Fibroblast of skin of back (primary cell): ENCODE measurements around the gene HNF1A. TPM values are rescaled to one million over a fixed set of nuclear protein-coding genes. Genes with fewer than 3 reads are reported as not detected.
A peak's percentile ranks its signal among the peaks of the same experiment; 100 is the strongest.
"Not testable (repeated sequence)": the region's sequence is repeated elsewhere in the genome, so short reads cannot be mapped to it uniquely, and the experiment has no call there.

Experiments used
- DNase-seq: peaks from one replicate; pipeline ENCODE4 v3.0.0-alpha.2; 2013
- polyA plus RNA-seq, 2 experiments: library from polyadenylated mRNA; unstranded; fragments of 120-200 nt; gene quantifications; one replicate each; pipeline ENCODE4 v1.2.1, GENCODE V29; 2013; ENCODE audit not compliant: insufficient read length in 2 of 2

The HNF1A gene, protein sequence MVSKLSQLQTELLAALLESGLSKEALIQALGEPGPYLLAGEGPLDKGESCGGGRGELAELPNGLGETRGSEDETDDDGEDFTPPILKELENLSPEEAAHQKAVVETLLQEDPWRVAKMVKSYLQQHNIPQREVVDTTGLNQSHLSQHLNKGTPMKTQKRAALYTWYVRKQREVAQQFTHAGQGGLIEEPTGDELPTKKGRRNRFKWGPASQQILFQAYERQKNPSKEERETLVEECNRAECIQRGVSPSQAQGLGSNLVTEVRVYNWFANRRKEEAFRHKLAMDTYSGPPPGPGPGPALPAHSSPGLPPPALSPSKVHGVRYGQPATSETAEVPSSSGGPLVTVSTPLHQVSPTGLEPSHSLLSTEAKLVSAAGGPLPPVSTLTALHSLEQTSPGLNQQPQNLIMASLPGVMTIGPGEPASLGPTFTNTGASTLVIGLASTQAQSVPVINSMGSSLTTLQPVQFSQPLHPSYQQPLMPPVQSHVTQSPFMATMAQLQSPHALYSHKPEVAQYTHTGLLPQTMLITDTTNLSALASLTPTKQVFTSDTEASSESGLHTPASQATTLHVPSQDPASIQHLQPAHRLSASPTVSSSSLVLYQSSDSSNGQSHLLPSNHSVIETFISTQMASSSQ
- not detected for polyA plus RNA-seq (2013, experiment 1 of 2; ENCODE audit: insufficient read length)
- not detected for polyA plus RNA-seq (2013, experiment 2 of 2; ENCODE audit: insufficient read length)

DNA sequence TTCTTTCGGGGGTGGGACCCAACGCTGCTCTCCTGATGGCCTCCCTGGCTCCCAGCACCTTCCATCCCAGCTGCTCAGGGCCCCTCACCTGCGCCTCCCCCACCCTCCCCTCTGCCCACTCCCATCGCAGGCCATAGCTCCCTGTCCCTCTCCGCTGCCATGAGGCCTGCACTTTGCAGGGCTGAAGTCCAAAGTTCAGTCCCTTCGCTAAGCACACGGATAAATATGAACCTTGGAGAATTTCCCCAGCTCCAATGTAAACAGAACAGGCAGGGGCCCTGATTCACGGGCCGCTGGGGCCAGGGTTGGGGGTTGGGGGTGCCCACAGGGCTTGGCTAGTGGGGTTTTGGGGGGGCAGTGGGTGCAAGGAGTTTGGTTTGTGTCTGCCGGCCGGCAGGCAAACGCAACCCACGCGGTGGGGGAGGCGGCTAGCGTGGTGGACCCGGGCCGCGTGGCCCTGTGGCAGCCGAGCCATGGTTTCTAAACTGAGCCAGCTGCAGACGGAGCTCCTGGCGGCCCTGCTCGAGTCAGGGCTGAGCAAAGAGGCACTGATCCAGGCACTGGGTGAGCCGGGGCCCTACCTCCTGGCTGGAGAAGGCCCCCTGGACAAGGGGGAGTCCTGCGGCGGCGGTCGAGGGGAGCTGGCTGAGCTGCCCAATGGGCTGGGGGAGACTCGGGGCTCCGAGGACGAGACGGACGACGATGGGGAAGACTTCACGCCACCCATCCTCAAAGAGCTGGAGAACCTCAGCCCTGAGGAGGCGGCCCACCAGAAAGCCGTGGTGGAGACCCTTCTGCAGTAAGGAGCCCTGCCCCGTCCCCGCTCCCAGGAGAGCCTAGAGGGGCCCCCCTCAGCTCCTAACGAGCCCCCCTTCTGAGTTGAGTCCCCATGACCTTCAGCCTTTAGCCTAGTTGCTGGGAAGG, at the start of gene HNF1A:
Gene HNF1A, plus strand, starts transcription at position 248 of the 924 bp plus-strand sequence. Its CDS starts 226 bp downstream, at position 474.
- no peak for DNase-seq

DNA sequence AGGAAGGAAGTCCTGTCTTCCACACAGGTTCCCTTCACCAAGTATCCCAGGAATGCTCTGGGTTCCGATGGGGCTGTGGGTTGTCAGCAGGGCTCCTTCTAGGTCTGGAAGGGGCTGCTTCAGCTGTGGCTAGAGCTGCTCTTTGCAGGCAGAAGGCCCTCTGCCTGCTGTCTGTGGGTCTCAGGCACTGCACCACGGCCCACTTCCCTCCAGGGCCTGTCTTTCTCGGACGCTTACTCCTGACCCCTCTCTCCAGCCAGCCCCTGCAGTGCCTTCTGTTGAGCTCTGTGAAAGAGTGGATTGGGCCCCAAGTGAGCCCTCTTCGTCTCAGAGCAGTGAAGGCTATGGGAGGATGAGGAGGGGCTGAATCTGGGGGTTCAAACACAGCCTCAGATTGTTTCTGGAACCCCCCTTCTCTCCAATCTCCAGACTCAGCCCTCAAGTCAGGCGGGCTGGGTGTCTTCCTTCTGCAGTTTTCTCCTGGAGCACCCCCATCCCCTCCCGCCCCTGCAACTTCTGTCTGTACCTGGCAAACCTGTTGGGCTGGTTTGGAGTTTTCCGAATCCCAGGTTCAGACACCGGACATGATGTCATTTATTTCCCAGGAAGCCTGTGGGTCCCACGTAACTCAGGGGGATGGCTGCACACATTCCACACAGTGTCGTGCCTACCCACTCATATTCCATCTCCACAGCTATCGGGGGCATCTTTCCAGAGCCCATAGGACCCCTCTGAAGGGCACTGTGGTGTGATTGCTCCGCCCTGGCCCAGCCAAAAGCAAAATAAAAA, 49.3 kb upstream of the HNF1A start:
- no peak for DNase-seq

DNA sequence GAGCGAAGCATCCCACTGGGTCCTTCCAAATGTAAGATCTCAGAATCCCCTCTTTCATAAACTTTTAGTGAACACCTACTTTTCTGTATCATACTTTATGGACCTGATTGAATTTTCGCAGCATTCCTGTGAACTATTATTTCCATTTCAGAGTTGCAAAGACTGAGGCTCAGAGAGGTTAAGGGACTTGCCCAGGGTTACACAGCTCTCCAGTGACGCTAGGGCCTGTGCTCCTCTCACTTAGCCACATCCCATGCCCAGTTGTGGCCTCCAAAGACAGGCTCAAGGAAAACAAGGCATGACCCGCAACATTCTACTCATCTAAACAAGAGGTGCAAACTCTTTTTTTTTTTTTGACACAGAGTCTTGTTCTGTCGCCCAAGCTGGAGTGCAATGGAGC, 48.3 kb upstream of the HNF1A start:
- DNase-seq: no peak

DNA sequence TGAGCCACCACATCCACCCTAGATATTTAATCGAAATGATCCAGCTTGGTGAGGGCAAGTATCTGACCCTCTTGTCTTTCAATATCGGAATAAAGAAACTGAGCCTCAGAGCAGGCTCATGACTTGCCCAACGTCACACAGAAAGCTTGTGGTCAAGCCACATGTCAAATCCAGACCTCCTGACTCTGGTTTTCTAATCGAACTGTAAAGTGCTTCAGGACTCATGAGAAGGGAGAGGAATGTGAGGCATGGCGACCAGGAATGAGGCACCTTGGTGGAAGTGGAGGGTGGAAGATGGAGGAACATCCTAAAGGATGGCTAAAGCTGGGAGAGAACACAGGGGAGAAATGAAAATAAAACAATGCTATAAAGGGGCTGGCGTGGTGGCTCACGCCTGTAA, 46.3 kb upstream of the HNF1A start:
- no peak for DNase-seq

DNA sequence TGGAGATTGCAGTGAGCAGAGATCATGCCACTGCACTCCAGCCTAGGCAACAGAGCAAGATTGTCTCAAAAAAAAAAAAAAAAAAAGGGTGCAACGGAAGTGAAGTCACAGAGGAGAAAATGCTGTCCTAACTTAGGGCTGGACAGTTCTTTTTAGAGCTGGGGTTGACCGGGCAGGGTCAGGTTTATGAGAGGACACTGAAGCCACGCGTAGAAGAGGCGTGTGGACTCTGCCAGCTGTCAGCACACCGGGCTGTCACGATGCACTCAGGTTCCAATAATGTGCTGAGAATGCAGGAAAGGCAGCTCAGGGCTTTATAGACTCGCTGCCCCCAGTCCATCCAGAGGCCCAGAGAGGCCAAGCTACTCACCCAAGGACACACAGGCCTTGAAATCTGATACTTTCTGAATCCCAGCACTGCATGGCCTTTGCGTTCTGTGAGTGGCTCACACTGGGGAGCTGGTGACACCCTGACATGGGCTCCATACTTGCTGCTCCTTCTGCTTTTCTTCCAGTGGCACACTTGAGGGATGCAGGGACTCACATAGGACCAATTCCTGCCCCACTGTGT, 45.3 kb upstream of the HNF1A start:
- DNase-seq: no peak

DNA sequence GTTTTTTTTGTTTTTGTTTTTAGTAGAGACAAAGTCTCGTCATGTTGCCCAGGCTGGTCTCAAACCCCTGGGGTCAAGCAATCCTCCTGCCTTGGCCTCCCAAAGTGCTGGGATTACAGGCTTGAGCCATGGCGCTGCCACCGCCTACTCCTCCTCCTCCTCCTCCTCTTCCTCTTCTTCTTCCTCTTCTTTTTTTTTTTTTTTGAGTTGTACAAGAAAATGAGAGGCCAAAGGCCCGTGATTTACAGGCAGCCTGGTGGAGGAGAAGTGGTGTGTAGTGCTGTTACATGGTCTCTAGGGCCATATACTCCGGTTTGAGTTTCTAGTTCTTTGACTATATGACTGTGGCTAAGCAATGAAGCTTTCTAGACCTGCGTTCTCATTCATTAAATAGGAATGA, 44.6 kb upstream of the HNF1A start:
- no peak for DNase-seq

DNA sequence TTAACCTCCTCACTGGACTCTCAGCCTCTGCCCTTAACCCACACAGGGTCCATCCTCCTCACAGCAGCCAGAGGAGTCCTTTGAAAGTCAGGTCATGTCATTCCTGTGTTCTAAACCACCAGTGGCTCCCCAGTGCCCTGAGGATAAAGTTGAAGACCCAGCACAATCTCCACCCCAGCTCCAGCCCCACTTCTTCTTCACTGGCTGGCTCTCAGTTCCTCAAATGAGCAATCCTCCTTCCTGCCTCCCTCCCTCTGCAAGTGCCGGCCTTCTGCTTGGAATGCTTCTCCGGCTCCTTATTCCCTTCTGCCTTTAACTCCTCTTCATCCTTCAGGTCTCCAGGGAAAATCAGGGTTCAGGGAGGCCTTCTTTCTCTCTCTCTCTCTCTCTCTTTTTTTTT, 42.1 kb upstream of the HNF1A start:
- DNase-seq: no peak

DNA sequence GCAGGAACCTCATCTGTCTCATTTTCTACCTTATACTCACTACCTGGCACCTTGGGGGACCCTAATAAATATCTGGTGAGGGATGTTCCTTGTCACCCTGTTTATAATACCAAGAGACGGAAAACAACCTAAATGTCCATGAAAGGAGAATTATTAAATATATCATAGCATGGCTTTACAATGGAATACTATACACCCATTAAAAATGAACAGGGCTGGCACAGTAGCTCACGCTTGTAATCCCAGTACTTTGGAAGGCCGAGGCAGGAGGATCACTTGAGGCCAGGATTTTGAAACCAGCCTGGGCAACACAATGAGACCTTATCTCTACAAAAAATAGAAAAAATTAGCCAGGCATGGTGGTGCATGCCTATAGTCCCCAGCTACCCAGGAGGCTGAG, 39.8 kb upstream of the HNF1A start:
- no peak for DNase-seq

DNA sequence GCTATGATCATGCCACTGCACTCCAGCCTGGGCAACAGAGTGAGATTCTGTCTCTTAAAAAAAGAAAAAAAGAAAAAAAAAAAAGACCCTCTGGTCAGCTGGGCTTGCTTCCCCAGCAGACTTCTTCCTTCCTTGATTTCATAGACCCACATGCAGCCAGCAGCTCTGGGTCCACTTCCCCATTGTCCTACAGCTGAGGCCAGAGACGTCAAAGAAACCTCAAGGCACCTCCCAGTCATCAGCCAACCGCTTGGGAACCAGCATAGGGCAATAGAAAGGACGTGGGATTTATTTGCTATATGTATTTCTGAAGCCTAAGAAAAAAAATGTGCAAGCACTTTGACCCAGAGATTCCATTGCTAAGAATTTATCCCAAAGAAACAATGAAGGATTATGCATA, 38.8 kb upstream of the HNF1A start:
- DNase-seq: no peak

DNA sequence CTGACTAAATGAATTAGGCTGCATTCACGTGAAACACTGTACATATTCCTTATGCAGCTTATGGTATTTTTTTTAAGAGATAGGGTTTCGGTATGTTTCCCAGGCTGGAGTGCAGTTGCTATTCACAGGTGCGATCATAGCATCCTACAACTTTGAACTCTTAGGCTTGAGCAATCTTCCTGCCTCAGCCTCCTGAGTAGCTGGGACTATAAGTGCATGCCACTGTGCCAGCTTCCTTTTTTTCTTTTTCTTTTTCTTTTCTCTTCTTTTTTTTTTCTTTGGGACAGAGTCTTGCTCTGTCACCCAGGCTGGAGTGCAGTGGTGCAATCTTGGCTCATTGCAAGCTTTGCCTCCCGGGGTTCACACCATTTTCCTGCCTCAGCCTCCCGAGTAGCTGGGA, 38.3 kb upstream of the HNF1A start:
- DNase-seq: no peak

DNA sequence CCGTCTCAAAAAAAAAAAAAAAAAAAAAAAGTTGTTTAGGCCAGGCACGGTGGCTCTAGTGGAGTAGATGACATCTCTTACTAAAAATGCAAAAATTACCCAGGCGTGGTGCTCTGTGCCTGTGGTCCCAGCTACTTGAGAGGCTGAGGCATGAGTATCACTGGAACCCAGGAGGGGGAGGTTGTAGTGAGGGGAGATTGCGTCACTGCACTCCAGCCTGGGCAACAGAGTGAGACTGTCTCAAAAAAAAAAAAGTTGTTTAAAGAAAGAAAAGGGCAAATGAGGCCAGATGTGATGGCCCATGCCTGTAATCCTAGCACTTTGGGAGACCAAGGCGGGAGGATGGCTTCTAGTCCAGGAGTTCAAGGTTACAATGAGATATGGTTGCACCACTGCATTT, 37.5 kb upstream of the HNF1A start:
- peak; percentile 38 for DNase-seq

DNA sequence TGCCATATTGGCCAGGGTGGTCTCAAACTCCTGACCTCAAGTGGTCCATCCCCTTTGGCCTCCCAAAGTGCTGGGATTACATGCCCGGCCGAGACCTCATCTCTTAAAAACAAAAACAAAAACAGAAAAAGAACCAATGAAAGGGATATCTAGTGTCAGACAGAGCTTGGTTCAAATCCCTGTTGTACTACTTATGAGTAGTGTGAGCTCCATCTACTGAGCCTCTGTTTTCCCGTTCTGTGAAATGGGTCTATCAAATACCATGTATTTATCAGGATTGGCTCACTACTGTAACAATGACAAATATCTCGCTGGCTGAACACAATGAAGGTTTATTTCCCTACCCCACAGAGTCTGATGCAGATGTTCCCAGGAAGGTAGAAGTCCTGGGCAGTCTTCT, 36.9 kb upstream of the HNF1A start:
- no peak for DNase-seq

DNA sequence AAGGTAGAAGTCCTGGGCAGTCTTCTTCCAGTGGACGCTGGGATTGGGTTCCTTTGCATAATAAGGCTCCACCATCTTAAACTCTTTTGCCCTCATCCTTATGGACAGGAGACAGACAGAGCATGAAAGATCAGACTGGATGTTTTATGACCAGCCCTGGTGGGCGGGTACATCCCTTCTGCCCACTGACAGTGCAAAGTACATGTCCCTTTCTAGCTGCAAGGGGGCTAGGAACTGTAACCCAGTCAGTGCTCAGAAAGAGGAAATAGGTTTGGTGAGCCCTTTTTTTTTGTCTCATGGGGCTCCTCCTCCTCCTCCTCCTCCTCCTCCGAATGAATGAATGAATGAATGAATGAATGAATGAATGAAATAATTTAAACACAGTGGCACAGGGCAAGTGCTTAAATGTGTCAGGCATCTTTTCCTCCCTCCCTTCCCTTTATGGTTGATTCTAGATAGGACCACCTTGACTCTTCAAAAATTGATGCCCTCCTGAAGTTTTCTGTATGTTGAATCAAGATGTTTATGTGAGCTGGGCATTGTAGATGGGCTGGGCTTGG, 36.4 kb upstream of the HNF1A start:
- no peak for DNase-seq

DNA sequence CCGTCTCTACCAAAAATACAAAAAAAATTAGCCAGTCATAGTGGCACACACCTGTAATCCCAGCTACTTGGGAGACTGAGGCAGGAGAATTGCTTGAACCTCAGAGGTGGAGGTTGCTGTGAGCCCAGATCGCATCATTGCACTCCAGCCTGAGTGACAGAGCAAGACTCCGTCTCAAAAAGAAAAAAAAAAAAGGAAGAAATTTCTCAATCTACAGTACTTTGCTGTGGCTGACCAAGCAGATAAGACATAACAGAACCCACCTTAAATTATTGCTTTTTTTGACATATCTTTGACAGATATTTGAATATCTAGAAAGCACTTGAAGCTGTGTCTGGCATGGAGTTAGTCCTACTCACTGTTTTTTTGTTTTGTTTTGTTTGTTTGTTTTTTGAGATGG, 34.9 kb upstream of the HNF1A start:
- DNase-seq: no peak

DNA sequence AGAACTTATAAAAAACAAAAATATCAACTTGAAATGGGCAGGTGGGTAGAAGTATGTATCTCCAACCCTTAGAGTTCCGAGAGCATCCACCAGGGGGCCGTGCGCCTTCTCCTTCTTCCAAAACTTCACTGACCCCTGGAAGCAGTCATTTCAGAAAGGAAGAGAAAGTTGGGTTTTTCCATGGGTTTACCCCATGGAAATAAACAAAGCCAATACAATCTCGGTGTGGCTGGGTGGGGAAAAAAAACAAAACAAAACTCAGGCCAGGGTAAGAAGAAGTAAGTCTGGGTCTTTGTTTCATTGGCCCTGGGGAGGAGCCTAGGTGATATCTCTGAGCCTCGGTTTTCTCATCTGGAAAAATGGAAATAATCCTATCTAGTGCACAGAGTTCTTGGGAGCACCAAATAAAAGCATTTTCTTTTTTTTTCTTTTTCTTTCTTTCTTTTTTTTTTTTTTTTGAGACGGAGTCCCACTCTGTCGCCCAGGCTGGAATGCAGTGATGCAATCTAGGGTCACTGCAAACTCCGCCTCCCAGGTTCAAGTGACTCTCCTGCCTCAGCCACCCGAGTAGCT, 33.6 kb upstream of the HNF1A start:
- peak; percentile 32 for DNase-seq

DNA sequence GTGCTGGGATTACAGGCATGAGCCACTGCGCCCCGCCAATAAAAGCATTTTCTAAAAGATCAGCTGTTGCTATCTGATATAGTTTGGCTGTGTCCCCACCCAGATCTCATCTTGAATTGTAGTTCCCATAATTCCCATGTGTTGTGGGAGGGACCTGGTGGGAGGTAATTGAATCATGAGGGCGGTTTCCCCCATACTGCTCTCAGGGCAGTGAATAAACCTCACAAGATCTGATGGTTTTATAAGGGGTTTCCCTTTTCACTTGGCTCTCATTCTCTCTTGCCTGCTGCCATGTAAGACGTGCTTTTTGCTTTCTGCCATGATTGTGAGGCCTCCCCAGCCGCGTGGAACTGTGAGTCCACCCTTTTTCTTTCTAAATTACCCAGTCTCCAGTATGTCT, 32.8 kb upstream of the HNF1A start:
- DNase-seq: not testable (repeated sequence)

DNA sequence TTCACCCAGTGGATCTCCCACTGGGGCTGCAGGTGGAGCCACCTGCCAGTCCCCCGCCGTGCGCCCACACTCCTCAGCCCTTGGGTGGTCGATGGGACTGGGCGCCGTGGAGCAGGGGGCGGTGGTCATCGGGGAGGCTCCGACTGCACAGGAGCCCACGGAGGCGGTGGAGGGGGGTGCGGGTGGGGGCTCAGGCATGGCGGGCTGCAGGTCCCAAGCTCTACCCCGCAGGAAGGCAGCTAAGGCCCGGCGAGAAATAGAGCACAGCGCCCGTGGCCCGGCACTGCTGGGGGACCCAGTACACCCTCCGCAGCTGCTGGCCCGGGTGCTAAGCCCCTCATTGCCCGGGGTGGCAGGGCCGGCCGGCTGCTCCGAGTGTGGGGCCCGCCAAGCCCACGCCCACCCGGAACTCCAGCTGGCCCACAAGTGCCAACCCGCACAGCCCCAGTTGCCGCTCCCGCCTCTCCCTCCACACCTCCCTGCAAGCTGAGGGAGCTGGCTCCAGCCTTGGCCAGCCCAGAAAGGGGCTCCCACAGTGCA, 28.0 kb upstream of the HNF1A start:
- not testable (repeated sequence) for DNase-seq

DNA sequence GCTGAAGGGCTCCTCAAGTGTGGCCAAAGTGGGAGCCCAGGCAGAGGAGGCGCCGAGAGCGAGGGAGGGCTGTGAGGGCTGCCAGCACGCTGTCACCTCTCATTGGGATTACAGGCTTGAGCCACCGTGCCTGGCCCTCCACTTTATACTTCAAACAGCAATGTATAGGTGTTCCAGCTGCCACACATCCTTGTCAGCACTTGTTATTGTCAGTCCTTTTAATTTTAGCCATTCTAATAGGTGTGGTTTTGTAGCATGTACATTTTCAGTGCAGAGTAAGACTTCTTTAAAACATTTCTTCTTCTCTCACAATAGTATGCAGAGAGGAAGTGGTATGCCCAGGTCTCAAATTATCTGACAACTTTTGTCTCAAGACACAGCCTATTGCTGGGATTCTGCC, 27.5 kb upstream of the HNF1A start:
- DNase-seq: no peak

DNA sequence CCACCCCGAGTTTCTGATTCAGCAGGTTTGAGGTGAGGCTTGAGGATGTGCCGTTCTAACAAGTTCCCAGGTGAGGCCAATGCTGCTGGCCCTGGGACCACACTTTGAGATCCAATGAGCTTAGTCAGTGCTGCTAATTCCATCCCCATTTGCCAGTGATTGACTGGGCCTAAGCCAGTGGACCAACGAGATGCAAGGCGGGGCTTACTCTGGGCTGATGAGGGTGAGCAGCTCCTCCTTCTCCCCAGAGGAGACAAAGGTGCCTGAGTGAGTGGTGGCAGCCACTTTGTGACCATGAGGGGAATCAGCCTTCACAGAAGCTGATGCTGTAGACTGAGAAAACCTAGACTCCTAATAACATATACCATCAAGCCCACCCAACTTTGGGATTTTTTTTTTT, 23.1 kb upstream of the HNF1A start:
- DNase-seq: no peak

DNA sequence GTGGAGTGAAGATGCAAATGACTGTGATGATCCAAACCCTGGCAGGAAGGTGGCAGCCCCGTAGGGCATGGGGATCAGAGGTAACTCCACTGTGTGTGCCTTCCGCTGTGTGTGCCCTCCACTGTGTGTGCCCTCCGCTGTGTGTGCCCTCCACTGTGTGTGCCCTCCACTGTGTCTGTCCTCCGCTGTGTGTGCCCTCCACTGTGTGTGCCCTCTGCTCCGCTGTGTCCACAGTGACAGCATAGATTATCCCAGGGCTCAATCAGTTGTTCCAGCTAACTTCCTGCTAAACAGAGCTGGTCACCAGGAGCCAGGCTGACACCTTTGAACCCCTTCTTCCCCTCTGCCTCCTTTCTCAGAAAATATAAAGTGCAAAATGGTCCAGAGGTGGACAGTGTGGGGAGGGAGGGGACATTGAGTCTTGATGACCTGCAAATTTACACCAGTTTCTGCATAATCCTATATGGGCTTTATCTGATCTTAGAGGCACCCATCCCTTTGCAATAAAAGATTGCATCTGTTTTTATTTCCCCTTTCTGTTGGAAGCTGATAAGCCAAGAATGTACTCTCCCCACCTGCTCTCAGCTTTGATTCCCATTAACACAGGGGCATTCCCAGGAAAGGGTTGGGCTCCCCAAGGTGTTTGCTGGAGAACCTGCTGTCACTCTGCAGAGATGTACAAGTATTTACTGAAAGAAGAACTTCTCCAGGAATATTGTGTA, 21.6 kb upstream of the HNF1A start:
- DNase-seq: no peak
